Astrocyte (in vitro differentiated cells and primary cell): ENCODE data around the gene P4HA3.

Source experiments
- CTCF ChIP-seq: IDR thresholded peaks from 2 replicates; pipeline ENCODE4 v1.5.1; 2011; ENCODE audit warnings: low read depth, mild to moderate bottlenecking, inconsistent platforms, low read length, moderate library complexity; ENCODE audit not compliant: insufficient read depth
- EZH2 ChIP-seq: IDR thresholded peaks from 2 replicates; pipeline ENCODE4 v1.6.1; 2012; ENCODE audit warnings: mild to moderate bottlenecking, low read length, inconsistent platforms; ENCODE audit not compliant: insufficient read depth

GRCh38 chr11:74357449-74357848 is 46.0 kb upstream of the P4HA3 start:
- TF ChIP-seq CTCF: no peak
- TF ChIP-seq EZH2: no peak
